ENCODE results near the gene RDH5. TPM values are rescaled to one million over a fixed set of nuclear protein-coding genes. Genes with fewer than 3 reads are reported as not detected.

The RDH5 gene
- total RNA-seq, 1 donor from 2014 or later, result 14.1 TPM

DNA sequence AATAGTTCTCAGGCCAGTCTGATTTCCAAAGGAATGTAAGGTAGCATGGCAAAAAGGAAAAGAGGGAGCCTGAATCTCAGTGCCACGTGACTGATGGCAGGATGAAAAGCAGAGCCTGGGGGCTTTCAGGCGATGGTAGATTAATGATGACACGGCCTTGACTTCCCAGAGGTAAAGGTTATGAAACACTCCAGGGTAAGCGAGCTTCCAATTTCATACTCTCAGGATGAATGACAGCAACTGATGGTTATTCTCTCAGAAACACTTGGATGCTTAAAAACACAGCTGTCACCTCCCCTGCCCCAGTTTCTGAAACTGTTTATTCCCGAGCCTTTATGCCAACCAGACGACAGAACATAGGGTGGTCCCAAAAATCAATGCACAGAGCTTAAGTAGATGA lies 51.5 kb downstream of the RDH5 start:
- no peaks in the 10 kb centered on the region for H3K27me3 Mint-ChIP-seq
- H3K36me3 Mint-ChIP-seq, result peaks cover 31% of the 10 kb centered on the region

More for the DNA sequence above, 51.5 kb downstream of the RDH5 start:
- TF ChIP-seq, protein P1, sequence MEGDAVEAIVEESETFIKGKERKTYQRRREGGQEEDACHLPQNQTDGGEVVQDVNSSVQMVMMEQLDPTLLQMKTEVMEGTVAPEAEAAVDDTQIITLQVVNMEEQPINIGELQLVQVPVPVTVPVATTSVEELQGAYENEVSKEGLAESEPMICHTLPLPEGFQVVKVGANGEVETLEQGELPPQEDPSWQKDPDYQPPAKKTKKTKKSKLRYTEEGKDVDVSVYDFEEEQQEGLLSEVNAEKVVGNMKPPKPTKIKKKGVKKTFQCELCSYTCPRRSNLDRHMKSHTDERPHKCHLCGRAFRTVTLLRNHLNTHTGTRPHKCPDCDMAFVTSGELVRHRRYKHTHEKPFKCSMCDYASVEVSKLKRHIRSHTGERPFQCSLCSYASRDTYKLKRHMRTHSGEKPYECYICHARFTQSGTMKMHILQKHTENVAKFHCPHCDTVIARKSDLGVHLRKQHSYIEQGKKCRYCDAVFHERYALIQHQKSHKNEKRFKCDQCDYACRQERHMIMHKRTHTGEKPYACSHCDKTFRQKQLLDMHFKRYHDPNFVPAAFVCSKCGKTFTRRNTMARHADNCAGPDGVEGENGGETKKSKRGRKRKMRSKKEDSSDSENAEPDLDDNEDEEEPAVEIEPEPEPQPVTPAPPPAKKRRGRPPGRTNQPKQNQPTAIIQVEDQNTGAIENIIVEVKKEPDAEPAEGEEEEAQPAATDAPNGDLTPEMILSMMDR (conservative IDR thresholded peaks at IDR 0.05), result no peak
- Mint-ChIP-seq H3K4me1 (ENCODE audit: unreplicated experiment) (peaks cover 29% of the 10 kb centered on the region), H3K4me3 (peak overlapping the region; percentile 3), H3K27ac (peak overlapping the region; percentile 39), H3K9me3 (no peaks in the 10 kb centered on the region)
- DNase-seq (ENCODE audit: extremely low spot score, unreplicated experiment), result no peak

Other genes with a start within 250 kb of the RDH5 start
- gene OR6C68, start 228.0 kb upstream of the RDH5 start, total RNA-seq (ENCODE audit: low replicate concordance), result not detected in 2 replicates
- gene OR6C4, start 170.8 kb upstream of the RDH5 start, total RNA-seq (ENCODE audit: low replicate concordance), result not detected in 2 replicates
- gene OR2AP1, start 147.9 kb upstream of the RDH5 start, total RNA-seq (ENCODE audit: low replicate concordance), result not detected in 2 replicates
- gene OR10P1, start 83.5 kb upstream of the RDH5 start, total RNA-seq (ENCODE audit: low replicate concordance), result not detected in 2 replicates
- gene ITGA7, start 12.5 kb upstream of the RDH5 start, total RNA-seq (ENCODE audit: low replicate concordance), result 10.4 and 39.2 TPM in 2 replicates
- gene BLOC1S1, start 4.3 kb upstream of the RDH5 start, total RNA-seq (ENCODE audit: low replicate concordance), result 89.9 and 98.6 TPM in 2 replicates
- 525 and 567 TPM in 2 replicates for gene CD63, start 8.6 kb downstream of the RDH5 start, total RNA-seq (ENCODE audit: low replicate concordance)
- gene GDF11, start 22.7 kb downstream of the RDH5 start, total RNA-seq (ENCODE audit: low replicate concordance), result 11.8 and 40.1 TPM in 2 replicates
- gene SARNP, start 97.3 kb downstream of the RDH5 start, total RNA-seq (ENCODE audit: low replicate concordance), result 51.4 and 75.9 TPM in 2 replicates
- 50.9 and 76.1 TPM in 2 replicates for gene ORMDL2, start 97.6 kb downstream of the RDH5 start, total RNA-seq (ENCODE audit: low replicate concordance)
- 30.0 and 34.6 TPM in 2 replicates for gene DNAJC14, start 109.2 kb downstream of the RDH5 start, total RNA-seq (ENCODE audit: low replicate concordance)
- gene MMP19, start 122.5 kb downstream of the RDH5 start, total RNA-seq (ENCODE audit: low replicate concordance), result 0.38 and 0.48 TPM in 2 replicates
- gene PYM1, start 207.5 kb downstream of the RDH5 start, total RNA-seq (ENCODE audit: low replicate concordance), result 28.0 and 33.7 TPM in 2 replicates
- gene DGKA, start 210.8 kb downstream of the RDH5 start, total RNA-seq (ENCODE audit: low replicate concordance), result 28.6 and 46.6 TPM in 2 replicates
- gene PMEL, start 245.6 kb downstream of the RDH5 start, total RNA-seq (ENCODE audit: low replicate concordance), result 1.4 and 136 TPM in 2 replicates
- gene CDK2, start 246.4 kb downstream of the RDH5 start, total RNA-seq (ENCODE audit: low replicate concordance), result 52.8 and 82.8 TPM in 2 replicates

All from type B pancreatic cell (in vitro differentiated cells).